HUES48 (cell line): ENCODE measurements around the gene ANKRD55.
"Not testable (repeated sequence)": the region's sequence is repeated elsewhere in the genome, so short reads cannot be mapped to it uniquely, and the experiment has no call there.

Experiments used
- H3K27ac ChIP-seq: one replicate; pipeline ENCODE4 v1.7.0; 2013; ENCODE audit warnings: low read depth, low read length, inconsistent platforms
- H3K27me3 ChIP-seq: 2 replicates; pipeline ENCODE4 v1.6.1; 2013; ENCODE audit warnings: mild to moderate bottlenecking, low read length; ENCODE audit not compliant: control insufficient read depth, insufficient read depth
- H3K36me3 ChIP-seq: 2 replicates; pipeline ENCODE4 v1.6.1; 2013; ENCODE audit warnings: low read length; ENCODE audit not compliant: control insufficient read depth, insufficient read depth
- H3K4me1 ChIP-seq: 2 replicates; pipeline ENCODE4 v1.6.1; 2013; ENCODE audit warnings: mild to moderate bottlenecking, low read length; ENCODE audit not compliant: control insufficient read depth, insufficient read depth
- H3K4me3 ChIP-seq: 2 replicates; pipeline ENCODE4 v1.5.1; 2013; ENCODE audit warnings: mild to moderate bottlenecking, low read depth, low read length
- H3K9ac ChIP-seq: 2 replicates; pipeline ENCODE4 v1.6.1; 2013; ENCODE audit warnings: mild to moderate bottlenecking, low read depth, low read length, moderate library complexity
- H3K9me3 ChIP-seq: 2 replicates; pipeline ENCODE4 v1.6.1; 2013; ENCODE audit warnings: low read length; ENCODE audit not compliant: control insufficient read depth, insufficient read depth

Gene ANKRD55

GRCh38 chr5:56155992-56156584 is 77.0 kb downstream of the ANKRD55 start:
- Histone ChIP-seq H3K36me3 (no peaks in the 10 kb centered on the region), H3K4me3 (no peak overlapping the region), H3K27ac (peak overlapping the region; percentile 72), H3K27me3 (no peaks in the 10 kb centered on the region), H3K9ac (no peak overlapping the region), H3K9me3 (no peaks in the 10 kb centered on the region), H3K4me1 (peaks cover 30% of the 10 kb centered on the region)

GRCh38 chr5:56154732-56155484 is 78.2 kb downstream of the ANKRD55 start:
- Histone ChIP-seq H3K4me1 (peaks cover 30% of the 10 kb centered on the region), H3K27ac (no peak overlapping the region), H3K9me3 (no peaks in the 10 kb centered on the region), H3K9ac (no peak overlapping the region), H3K4me3 (no peak overlapping the region), H3K36me3 (no peaks in the 10 kb centered on the region), H3K27me3 (no peaks in the 10 kb centered on the region)

GRCh38 chr5:56152437-56152836 is 80.7 kb downstream of the ANKRD55 start:
- no peaks in the 10 kb centered on the region for H3K27me3 ChIP-seq
- H3K4me1 ChIP-seq = peaks cover 26% of the 10 kb centered on the region
- H3K9ac ChIP-seq = no peak overlapping the region
- no peak overlapping the region for H3K4me3 ChIP-seq
- H3K27ac ChIP-seq = peak overlapping the region; percentile 21
- no peaks in the 10 kb centered on the region for H3K9me3 ChIP-seq
- H3K36me3 ChIP-seq = no peaks in the 10 kb centered on the region

DNA sequence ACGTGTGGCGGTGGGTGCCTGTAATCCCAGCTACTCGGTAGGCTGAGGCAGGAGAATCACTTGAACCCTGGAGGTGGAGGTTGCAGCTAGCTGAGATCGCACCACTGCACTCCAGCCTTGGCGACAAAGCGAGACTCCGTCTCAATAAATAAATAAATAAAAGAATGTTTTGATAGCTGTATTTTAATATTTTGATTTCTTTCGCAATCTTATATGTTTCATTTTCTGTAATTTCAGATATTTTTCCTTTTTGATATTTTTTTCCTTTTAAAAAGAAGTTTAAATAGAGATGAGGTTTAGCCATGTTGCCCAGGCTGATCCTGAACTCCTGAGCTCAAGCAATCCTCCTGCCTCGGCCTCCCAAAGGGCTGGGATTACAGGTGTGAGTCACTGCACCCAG is 82.4 kb downstream of the ANKRD55 start:
- peaks cover 15% of the 10 kb centered on the region for H3K4me1 ChIP-seq
- H3K27me3 ChIP-seq, H3K9ac ChIP-seq, H3K9me3 ChIP-seq, H3K27ac ChIP-seq, H3K36me3 ChIP-seq, H3K4me3 ChIP-seq: not testable (repeated sequence)

DNA sequence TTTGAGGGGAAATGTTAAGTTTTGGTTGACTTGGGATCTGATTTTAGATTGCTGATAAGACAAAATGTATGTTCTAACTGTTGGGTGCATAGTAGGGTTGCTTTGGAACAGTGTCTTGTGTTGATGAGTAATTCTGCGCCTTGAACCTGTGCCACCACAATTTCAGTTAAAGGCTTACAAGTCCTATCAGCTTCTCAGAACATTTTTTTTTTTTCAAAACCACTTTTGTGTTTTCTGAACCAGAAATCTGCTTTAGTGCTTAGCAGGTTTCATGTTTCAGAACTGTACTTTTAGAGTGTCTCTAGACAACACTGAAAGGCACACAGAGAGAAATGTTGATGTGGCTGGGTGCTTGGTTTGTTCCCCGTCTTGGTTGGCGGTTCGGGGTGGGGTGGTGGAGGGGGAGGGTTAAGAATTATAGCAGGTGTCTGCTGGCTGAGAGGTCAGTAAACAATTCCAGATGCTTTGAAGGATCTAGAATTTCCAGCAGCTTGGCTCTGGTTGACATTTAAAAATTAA is 84.6 kb downstream of the ANKRD55 start:
- no peaks in the 10 kb centered on the region for H3K36me3 ChIP-seq
- H3K9ac ChIP-seq = no peak overlapping the region
- H3K27me3 ChIP-seq = no peaks in the 10 kb centered on the region
- no peak overlapping the region for H3K27ac ChIP-seq
- H3K9me3 ChIP-seq = no peaks in the 10 kb centered on the region
- H3K4me1 ChIP-seq = peaks cover 7% of the 10 kb centered on the region; the same call in 1 of the 2 replicates
- H3K4me3 ChIP-seq = no peak overlapping the region

DNA sequence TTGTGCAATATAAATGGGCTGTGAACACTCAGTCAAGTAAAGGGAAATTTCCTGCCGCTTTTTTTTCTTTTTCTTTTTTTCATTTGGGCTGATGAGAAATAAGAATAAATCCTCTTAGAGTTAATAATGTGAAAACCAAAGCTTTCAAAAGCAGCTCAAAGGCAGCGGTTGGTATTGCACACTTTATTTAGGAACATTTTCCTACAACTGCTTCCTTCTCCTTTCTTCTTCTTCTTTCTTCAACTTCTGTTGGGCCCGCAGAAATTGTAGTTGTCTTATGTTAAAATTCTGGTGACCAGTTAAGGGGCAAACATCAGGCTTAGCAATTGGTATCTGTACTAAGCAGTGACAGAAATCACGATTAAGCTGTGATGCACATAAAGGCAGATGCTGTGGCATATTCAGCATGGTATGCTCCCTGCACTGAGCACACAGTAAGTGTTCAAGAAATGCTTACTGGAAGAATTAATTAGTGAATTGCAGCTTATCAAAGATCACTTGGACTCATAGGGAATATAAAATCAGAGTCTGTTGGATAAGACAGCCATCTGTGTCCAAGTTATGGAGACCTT is 85.4 kb downstream of the ANKRD55 start:
- peaks cover 7% of the 10 kb centered on the region; the same call in 1 of the 2 replicates for H3K4me1 ChIP-seq
- H3K9me3 ChIP-seq = no peaks in the 10 kb centered on the region
- no peak overlapping the region for H3K9ac ChIP-seq

GRCh38 chr5:56147106-56147505 is 86.0 kb downstream of the ANKRD55 start:
- no peak overlapping the region for H3K27ac ChIP-seq
- H3K36me3 ChIP-seq = no peaks in the 10 kb centered on the region
- no peaks in the 10 kb centered on the region for H3K27me3 ChIP-seq
- H3K9ac ChIP-seq = no peak overlapping the region
- H3K9me3 ChIP-seq = no peaks in the 10 kb centered on the region
- H3K4me1 ChIP-seq = peaks cover 2% of the 10 kb centered on the region; the same call in 1 of the 2 replicates
- no peak overlapping the region for H3K4me3 ChIP-seq

More for the DNA sequence above, 85.4 kb downstream of the ANKRD55 start:
- Histone ChIP-seq H3K27me3 (no peaks in the 10 kb centered on the region), H3K27ac (no peak overlapping the region), H3K4me3 (no peak overlapping the region), H3K36me3 (no peaks in the 10 kb centered on the region)

DNA sequence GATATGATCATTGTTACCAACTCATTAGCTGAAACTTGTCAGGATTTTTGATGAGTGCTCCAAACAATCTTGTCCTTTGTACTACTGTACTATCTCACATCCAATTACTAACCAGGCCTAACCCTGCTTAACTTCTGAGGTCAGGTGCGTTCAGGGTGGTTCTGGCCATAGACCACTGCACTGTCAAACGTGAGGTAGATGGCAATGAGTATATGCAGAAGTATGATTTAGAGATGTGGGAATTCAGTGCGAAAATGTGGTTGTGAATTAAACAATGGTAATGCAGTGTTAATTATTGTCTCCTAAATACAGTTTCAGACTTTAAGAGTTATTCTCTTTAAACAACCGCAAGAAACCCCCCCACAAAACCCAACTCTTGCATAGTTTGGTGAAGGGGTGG is 86.5 kb downstream of the ANKRD55 start:
- Histone ChIP-seq H3K27me3 (no peaks in the 10 kb centered on the region), H3K4me3 (no peak overlapping the region), H3K27ac (no peak overlapping the region), H3K9ac (no peak overlapping the region), H3K36me3 (no peaks in the 10 kb centered on the region), H3K9me3 (no peaks in the 10 kb centered on the region), H3K4me1 (no peaks in the 10 kb centered on the region)

GRCh38 chr5:56145511-56145910 is 87.6 kb downstream of the ANKRD55 start:
- no peaks in the 10 kb centered on the region for H3K27me3 ChIP-seq
- H3K4me1 ChIP-seq = no peaks in the 10 kb centered on the region
- H3K9ac ChIP-seq = no peak overlapping the region
- H3K36me3 ChIP-seq = no peaks in the 10 kb centered on the region
- no peak overlapping the region for H3K27ac ChIP-seq
- H3K9me3 ChIP-seq = no peaks in the 10 kb centered on the region
- H3K4me3 ChIP-seq = no peak overlapping the region

- Histone ChIP-seq H3K4me1 (no peaks in the 10 kb centered on the region), H3K27me3 (no peaks in the 10 kb centered on the region), H3K9me3 (no peaks in the 10 kb centered on the region), H3K9ac (no peak overlapping the region), H3K36me3 (no peaks in the 10 kb centered on the region), H3K4me3 (no peak overlapping the region), H3K27ac (no peak overlapping the region)
Observed at GRCh38 chr5:56145106-56145505, 88.0 kb downstream of the ANKRD55 start.

GRCh38 chr5:56144211-56144610 is 88.9 kb downstream of the ANKRD55 start:
- no peaks in the 10 kb centered on the region for H3K4me1 ChIP-seq
- no peak overlapping the region for H3K9ac ChIP-seq
- H3K27ac ChIP-seq = no peak overlapping the region
- no peaks in the 10 kb centered on the region for H3K9me3 ChIP-seq
- H3K4me3 ChIP-seq = no peak overlapping the region
- H3K36me3 ChIP-seq = no peaks in the 10 kb centered on the region
- no peaks in the 10 kb centered on the region for H3K27me3 ChIP-seq
